T follicular helper cell (primary cell): ENCODE measurements around the gene KLK3.

Source experiments
- DNase-seq: peaks from one replicate; pipeline ENCODE4 v3.0.0-alpha.2; 2020; ENCODE audit warnings: low read depth

The KLK3 gene

DNA sequence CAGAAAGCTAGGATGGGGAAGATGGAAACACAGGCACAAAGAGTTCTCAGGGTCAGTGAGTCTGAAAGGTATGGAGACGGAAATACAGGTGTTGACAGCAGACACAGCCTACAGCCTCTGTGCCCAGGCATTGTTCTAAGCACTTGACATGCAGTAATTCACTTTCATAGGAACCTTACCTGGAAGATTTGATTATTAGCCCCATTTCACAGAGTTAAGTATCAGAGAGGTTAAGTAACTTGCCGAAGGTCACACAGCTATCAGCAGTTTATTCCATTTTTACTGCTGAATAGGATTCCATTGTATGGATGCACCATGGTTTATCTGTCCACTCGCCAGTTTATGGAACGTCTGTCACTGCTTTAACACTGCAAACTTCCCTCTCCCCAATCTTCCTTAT lies 43.3 kb downstream of the KLK3 start:
- no peak for DNase-seq

DNA sequence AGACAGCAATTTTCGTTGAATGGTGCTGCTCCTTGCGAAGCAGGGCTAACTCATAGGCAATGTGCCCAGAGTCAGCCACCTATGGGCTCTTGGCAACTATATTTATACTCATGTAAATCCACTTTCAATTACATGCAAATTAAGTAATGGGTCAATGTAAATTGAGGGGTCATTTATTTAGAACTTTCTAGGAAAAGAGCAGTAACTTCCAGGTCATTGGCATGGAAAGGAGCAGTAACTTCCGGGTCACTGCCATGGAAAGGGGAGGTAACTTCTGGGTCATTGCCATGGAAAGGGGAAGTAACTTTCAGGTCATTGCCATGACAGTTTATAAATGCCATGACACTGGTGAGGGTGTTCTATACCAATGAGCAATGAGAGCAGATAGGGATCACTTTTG lies 44.9 kb downstream of the KLK3 start:
- no peak for DNase-seq

GRCh38 chr19:50902640-50903039 lies 47.9 kb downstream of the KLK3 start:
- DNase-seq, result no peak

DNA sequence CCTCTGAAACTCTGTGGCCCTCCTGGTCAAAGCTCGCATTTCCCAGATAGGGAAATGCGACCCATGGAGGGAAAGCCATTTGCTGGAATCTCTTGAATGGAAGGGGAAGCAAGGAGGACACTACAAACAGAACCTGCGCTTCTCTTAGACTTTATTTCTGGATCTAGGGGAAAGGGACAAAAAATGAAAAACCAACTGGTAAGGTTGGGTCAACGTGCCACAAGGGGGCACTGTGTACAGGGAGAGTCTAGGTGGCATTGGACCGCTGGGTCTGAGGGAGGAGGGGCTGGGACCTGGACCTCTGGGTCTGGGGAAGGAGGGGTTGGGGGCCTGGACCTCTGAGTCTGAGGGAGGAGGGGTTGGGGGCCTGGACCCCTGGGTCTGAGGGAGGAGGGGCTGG lies 51.5 kb downstream of the KLK3 start:
- DNase-seq, result no peak

DNA sequence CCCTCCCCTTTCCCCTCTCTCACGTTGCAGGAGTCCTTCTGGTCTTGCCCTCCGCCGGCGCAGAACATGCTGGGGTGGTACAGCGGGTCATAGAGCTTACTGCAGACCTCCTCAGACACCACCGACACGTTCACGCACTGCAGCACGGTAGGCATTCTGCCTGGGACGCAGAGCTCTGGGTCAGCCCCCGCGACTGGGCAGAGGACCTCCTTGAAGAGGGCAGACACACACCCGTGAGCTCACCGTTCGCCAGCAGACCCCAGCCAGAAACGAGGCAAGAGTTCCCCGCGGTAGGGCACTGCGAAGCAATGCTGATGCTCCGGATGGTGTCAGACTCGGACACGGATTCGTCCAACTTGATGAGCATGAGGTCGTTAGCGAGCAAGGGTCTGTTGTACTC lies 53.6 kb downstream of the KLK3 start:
- no peak for DNase-seq

DNA sequence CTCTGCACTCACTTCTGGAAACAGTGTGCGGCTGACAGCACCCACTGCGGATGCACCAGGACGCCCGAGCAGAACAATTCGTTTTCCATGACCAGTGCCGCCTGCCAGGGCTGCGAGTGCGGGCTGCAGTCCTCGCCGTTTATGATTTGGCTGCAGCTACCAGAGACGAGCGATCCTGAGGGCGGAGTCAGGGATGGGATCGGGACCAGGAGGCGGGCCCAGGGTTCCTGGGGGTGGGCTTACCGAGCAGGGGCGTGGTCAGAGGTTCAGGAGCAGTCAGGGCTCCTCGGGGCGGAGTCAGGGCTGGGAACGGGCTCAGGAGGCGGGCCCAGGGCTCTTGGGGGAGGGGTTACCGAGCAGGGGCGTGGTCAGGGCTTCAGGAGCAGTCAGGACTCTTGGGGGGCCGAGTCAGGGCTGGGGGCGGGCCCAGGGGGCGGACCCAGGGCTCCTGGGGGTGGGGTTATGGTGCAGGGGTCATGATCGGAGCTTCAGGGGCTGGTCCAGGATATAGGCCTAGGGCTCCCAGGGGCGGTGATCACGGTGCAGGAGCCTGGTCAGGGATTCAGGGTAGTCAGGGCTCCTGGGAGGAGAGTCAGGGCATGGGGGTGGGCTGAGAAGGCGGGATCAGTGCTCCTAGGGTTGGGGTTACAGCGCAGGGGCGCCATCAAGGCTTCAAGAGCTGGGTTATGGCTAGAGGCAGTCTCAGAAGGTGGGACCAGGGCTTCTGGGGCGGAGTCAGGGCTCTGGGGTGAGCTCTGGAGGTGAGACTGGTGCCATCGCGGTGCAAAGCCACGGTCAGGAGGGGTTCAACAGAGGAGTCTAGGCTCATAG lies 54.7 kb downstream of the KLK3 start:
- DNase-seq, result no peak
